ENCODE data around the gene SERPINB6.
"Not testable (repeated sequence)": the region's sequence is repeated elsewhere in the genome, so short reads cannot be mapped to it uniquely, and the experiment has no call there.

SERPINB6 gene

GRCh38 chr6:2903411-2904185 lies 67.8 kb downstream of the SERPINB6 start:
- not testable (repeated sequence) for FAIRE-seq

- not testable (repeated sequence) for FAIRE-seq
Observed at GRCh38 chr6:2901645-2902502, 69.5 kb downstream of the SERPINB6 start.

- FAIRE-seq, result no peak
Observed at GRCh38 chr6:2900821-2901644, 70.3 kb downstream of the SERPINB6 start.

- no peak for FAIRE-seq
Observed at GRCh38 chr6:2900221-2900807, 71.1 kb downstream of the SERPINB6 start.

GRCh38 chr6:2899596-2899995 lies 71.8 kb downstream of the SERPINB6 start:
- no peak for FAIRE-seq

All from endometrium (tissue), 2 donors.